Gastroesophageal sphincter (tissue), 4 donors: ENCODE measurements around the gene POLR2L. TPM values are rescaled to one million over a fixed set of nuclear protein-coding genes. Genes with fewer than 3 reads are reported as not detected.

Experiments
- ATAC-seq: fragments of 150-250 bp; one replicate; pipeline ENCODE4 v1.9.1; 2016; ENCODE audit warnings: mild to moderate bottlenecking, moderate library complexity
- H3K27ac ChIP-seq, 4 donors: fragments of 200-600 bp; sonication (generic) in 3 of 4; 1 replicate in 3 of 4; 2 replicates in 1 of 4; pipeline ENCODE4 v1.5.1; 2016 to 2019
- H3K27me3 ChIP-seq: fragments of 200-600 bp; sonication (generic); one replicate; pipeline ENCODE4 v1.5.1; 2019
- H3K36me3 ChIP-seq, 2 donors: fragments of 200-600 bp; sonication (generic); one replicate each; pipeline ENCODE4 v1.5.1; 2019; ENCODE audit warnings: control low read depth in 1 of 2
- H3K4me1 ChIP-seq, 3 donors: fragments of 200-600 bp; sonication (generic); 1 replicate in 2 of 3; 2 replicates in 1 of 3; pipeline ENCODE4 v1.5.1; 2016 to 2019; ENCODE audit warnings: control low read depth in 2 of 3
- H3K4me3 ChIP-seq, 2 donors: fragments of 200-600 bp; sonication (generic); one replicate each; pipeline ENCODE4 v1.5.1; 2019; ENCODE audit warnings: mild to moderate bottlenecking in 1 of 2, moderate library complexity in 1 of 2
- H3K9me3 ChIP-seq, 3 donors: fragments of 200-600 bp; sonication (generic); one replicate each; pipeline ENCODE4 v1.5.1; 2017 to 2019; ENCODE audit warnings: control low read depth in 2 of 3
- CTCF ChIP-seq, 4 experiments: fragments of 200-600 bp in 2 of 4; fragments of 450-650 bp in 2 of 4; sonication (generic) in 1 of 4; IDR thresholded peaks; one replicate each; pipeline ENCODE4 v1.5.1; 2017 to 2019; ENCODE audit warnings: antibody characterized with exemption in 4 of 4, mild to moderate bottlenecking in 2 of 4, moderate library complexity in 2 of 4
- EP300 ChIP-seq: sonication (generic); formaldehyde crosslinking; IDR thresholded peaks from one replicate; pipeline ENCODE4 v1.6.1; 2017; ENCODE audit warnings: antibody characterized with exemption, mild to moderate bottlenecking
- POLR2A ChIP-seq, 2 donors: fragments of 450-650 bp; IDR thresholded peaks; one replicate each; pipeline ENCODE4 v1.6.1; 2017; ENCODE audit warnings: antibody characterized with exemption in 2 of 2, mild to moderate bottlenecking in 2 of 2, moderate library complexity in 1 of 2
- POLR2AphosphoS5 ChIP-seq: sonication (generic); formaldehyde crosslinking; IDR thresholded peaks from one replicate; pipeline ENCODE4 v1.6.1; 2017; ENCODE audit warnings: antibody characterized with exemption
- WGBS, 2 donors: methylation state at CpG; one replicate each; pipeline ENCODE4 v1.1.5; 2018; ENCODE audit warnings: low coverage in 1 of 2; 5-methylcytosine and 5-hydroxymethylcytosine counted together
- total RNA-seq, 4 donors: library from RNA; depleted of rRNA; stranded (reverse); fragments of >200 nt; gene quantifications; one replicate each; pipeline ENCODE4 v1.1.0, GENCODE V29; 2016

POLR2L gene
- total RNA-seq, 4 donors from 2014 or later = 65.5 to 86.0 (median 71.8) TPM

GRCh38 chr11:792873-793272, 49.5 kb downstream of the POLR2L start:
- no peak overlapping the region for H3K4me3 ChIP-seq
- H3K27me3 ChIP-seq = peaks cover 38% of the 10 kb centered on the region
- ATAC-seq = no peak
- no peak for TF ChIP-seq POLR2AphosphoS5
- TF ChIP-seq EP300 = no peak
- TF ChIP-seq CTCF (IDR thresholded peaks at IDR 0.05) = no peak
- TF ChIP-seq POLR2A (IDR thresholded peaks at IDR 0.05) = no peak
- no peak overlapping the region for H3K27ac ChIP-seq
- peaks cover 0 to 35% of the 10 kb centered on the region in 2 donors for H3K36me3 ChIP-seq
- no peaks in the 10 kb centered on the region for H3K9me3 ChIP-seq
- H3K4me1 ChIP-seq = peaks cover 0 to 65% (median 26%) of the 10 kb centered on the region in 3 donors
- 60 to 80% methylated on average over 1 of the region's 13 CpGs for WGBS, 2 donors

GRCh38 chr11:792535-792821, 49.9 kb downstream of the POLR2L start:
- Histone ChIP-seq H3K36me3 (peaks cover 0 to 35% of the 10 kb centered on the region in 2 donors), H3K4me1 (peaks cover 0 to 61% (median 26%) of the 10 kb centered on the region in 3 donors), H3K9me3 (no peaks in the 10 kb centered on the region), H3K27ac (no peak overlapping the region), H3K4me3 (no peak overlapping the region), H3K27me3 (peaks cover 41% of the 10 kb centered on the region)
- TF ChIP-seq POLR2AphosphoS5 (no peak), POLR2A (IDR thresholded peaks at IDR 0.05) (no peak), CTCF (IDR thresholded peaks at IDR 0.05) (no peak), EP300 (no peak)
- 100% methylated on average over 1 of the region's 15 CpGs; no CpG with 5 or more reads in 1 of the 2 donors for WGBS, 2 donors
- ATAC-seq = no peak

- Histone ChIP-seq H3K4me3 (no peak overlapping the region), H3K9me3 (no peaks in the 10 kb centered on the region), H3K27me3 (peaks cover 42% of the 10 kb centered on the region), H3K36me3 (peaks cover 0 to 35% of the 10 kb centered on the region in 2 donors), H3K4me1 (peaks cover 0 to 55% (median 23%) of the 10 kb centered on the region in 3 donors), H3K27ac (no peak overlapping the region)
- no peak for ATAC-seq
- no CpG with 5 or more reads among the region's 49 CpGs for WGBS, 2 donors
- TF ChIP-seq EP300 (no peak), CTCF (IDR thresholded peaks at IDR 0.05) (no peak), POLR2A (IDR thresholded peaks at IDR 0.05) (no peak), POLR2AphosphoS5 (no peak)
Measured at GRCh38 chr11:791658-792534, 50.4 kb downstream of the POLR2L start.

GRCh38 chr11:790721-791564, 51.4 kb downstream of the POLR2L start:
- no peak for TF ChIP-seq POLR2A (IDR thresholded peaks at IDR 0.05)
- no peak for TF ChIP-seq EP300
- no peak for TF ChIP-seq POLR2AphosphoS5
- no peak for TF ChIP-seq CTCF (IDR thresholded peaks at IDR 0.05)
- no peak overlapping the region for H3K4me3 ChIP-seq
- WGBS, 2 donors = 27 to 57% methylated on average over 2 to 5 of the region's 18 CpGs
- no peak overlapping the region for H3K27ac ChIP-seq
- ATAC-seq = no peak
- H3K4me1 ChIP-seq = peaks cover 0 to 47% (median 17%) of the 10 kb centered on the region in 3 donors
- H3K27me3 ChIP-seq = peaks cover 42% of the 10 kb centered on the region
- H3K9me3 ChIP-seq = no peaks in the 10 kb centered on the region
- peaks cover 0 to 35% of the 10 kb centered on the region in 2 donors for H3K36me3 ChIP-seq
